Neural crest cell (in vitro differentiated cells): ENCODE results near the gene DCPS. TPM values are rescaled to one million over a fixed set of nuclear protein-coding genes. Genes with fewer than 3 reads are reported as not detected.

ENCODE experiments used
- DNase-seq: peaks from one replicate; pipeline ENCODE4 v3.0.0; 2021; ENCODE audit warnings: low read depth, mixed read lengths, low spot score
- H3K27ac Mint-ChIP-seq: one replicate; pipeline ENCODE4 v1.8.0; 2021; ENCODE audit warnings: mild to moderate bottlenecking, mixed read lengths; ENCODE audit not compliant: unreplicated experiment
- H3K27me3 Mint-ChIP-seq: 2 replicates; pipeline ENCODE4 v1.8.0; 2021; ENCODE audit warnings: low read depth, mild to moderate bottlenecking, mixed read lengths
- H3K36me3 Mint-ChIP-seq: 2 replicates; pipeline ENCODE4 v1.8.0; 2021; ENCODE audit warnings: low read depth, mild to moderate bottlenecking, mixed read lengths
- H3K4me1 Mint-ChIP-seq: 2 replicates; pipeline ENCODE4 v1.8.0; 2021; ENCODE audit warnings: mixed read lengths
- H3K4me3 Mint-ChIP-seq: one replicate; pipeline ENCODE4 v1.8.0; 2021; ENCODE audit warnings: mild to moderate bottlenecking, mixed read lengths
- H3K9me3 Mint-ChIP-seq: 2 replicates; pipeline ENCODE4 v1.8.0; 2021; ENCODE audit warnings: mixed read lengths
- total RNA-seq: library from RNA; stranded (reverse); gene quantifications from 2 replicates; pipeline ENCODE4 v1.2.1, GENCODE V29; 2021
- TF ChIP-seq, protein P1 (sequence below): fragments of 200-600 bp; sonication (generic); conservative IDR thresholded peaks from 2 replicates; pipeline ENCODE4 v1.5.0; 2021; ENCODE audit warnings: antibody characterized with exemption, mild to moderate bottlenecking

Gene DCPS
- total RNA-seq, 1 donor from 2014 or later: 23.3 TPM

DNA sequence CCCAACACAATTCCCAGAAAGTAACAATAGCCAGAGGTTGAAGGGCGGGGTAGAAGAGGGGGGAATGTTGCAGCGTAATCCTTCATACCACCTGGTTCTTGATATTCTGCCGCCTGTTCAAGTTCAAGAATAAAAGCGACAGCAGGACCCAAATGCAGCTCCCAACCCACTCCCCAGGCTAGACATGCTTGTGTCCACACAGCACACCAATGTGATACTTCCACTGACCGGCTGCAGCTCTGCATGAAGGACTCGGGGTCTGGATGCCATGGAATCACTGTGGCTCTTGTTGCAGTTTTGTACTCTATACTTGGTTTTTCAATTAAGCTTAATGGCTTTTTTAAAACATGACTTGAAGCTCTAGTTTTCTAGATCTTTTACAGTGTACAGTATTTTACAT is 41.6 kb upstream of the DCPS start:
- Mint-ChIP-seq H3K36me3 (peaks cover 20% of the 10 kb centered on the region), H3K4me1 (peaks cover 3% of the 10 kb centered on the region), H3K27ac (no peak overlapping the region), H3K9me3 (no peaks in the 10 kb centered on the region), H3K27me3 (no peaks in the 10 kb centered on the region), H3K4me3 (no peak overlapping the region)
- TF ChIP-seq, protein P1, sequence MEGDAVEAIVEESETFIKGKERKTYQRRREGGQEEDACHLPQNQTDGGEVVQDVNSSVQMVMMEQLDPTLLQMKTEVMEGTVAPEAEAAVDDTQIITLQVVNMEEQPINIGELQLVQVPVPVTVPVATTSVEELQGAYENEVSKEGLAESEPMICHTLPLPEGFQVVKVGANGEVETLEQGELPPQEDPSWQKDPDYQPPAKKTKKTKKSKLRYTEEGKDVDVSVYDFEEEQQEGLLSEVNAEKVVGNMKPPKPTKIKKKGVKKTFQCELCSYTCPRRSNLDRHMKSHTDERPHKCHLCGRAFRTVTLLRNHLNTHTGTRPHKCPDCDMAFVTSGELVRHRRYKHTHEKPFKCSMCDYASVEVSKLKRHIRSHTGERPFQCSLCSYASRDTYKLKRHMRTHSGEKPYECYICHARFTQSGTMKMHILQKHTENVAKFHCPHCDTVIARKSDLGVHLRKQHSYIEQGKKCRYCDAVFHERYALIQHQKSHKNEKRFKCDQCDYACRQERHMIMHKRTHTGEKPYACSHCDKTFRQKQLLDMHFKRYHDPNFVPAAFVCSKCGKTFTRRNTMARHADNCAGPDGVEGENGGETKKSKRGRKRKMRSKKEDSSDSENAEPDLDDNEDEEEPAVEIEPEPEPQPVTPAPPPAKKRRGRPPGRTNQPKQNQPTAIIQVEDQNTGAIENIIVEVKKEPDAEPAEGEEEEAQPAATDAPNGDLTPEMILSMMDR: no peak
- DNase-seq: no peak

DNA sequence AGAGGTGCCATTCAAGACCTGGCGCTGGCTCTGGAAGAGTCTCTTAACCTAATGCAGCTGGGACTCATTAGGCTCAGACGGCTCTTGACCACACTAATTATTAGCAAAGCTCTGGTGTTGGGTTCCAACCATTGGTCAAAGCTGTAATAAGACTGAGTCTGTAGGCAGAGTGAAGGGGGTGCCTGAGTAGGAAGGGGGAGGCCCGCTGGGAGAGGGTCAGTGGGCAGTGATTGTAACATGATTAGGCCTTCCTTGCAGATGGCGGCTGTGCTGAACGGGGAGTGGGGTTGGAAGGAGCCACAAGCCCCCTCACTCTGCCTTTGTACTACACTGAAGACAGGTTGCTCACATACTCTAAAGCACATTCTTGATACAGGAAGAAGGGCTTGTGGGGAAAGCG is 40.4 kb upstream of the DCPS start:
- Mint-ChIP-seq H3K9me3 (no peaks in the 10 kb centered on the region), H3K27me3 (no peaks in the 10 kb centered on the region), H3K36me3 (peaks cover 20% of the 10 kb centered on the region), H3K4me3 (peak overlapping the region; percentile 76), H3K27ac (no peak overlapping the region), H3K4me1 (peaks cover 11% of the 10 kb centered on the region)
- no peak for DNase-seq
- TF ChIP-seq, protein P1: no peak

DNA sequence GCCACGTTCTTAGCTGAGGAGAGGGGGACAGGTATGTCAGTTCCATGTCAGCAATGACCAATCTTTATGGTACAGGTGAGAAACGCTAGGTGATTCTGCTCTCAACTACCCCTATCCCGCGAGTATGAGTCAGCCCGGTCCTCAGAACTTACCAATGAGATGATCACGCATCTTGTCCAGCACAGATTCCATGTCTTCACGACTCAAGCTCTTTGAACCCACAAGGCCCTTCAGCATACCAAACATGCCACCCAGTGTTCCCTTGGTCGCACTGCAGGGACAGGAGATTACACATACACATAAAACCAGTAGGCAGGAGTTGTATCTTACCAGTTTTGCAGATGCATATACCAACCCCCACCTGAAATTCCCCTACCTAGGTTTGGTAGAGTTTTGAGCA is 38.0 kb upstream of the DCPS start:
- H3K4me1 Mint-ChIP-seq: peaks cover 27% of the 10 kb centered on the region
- no peak for DNase-seq
- H3K27me3 Mint-ChIP-seq: no peaks in the 10 kb centered on the region
- TF ChIP-seq, protein P1: no peak
- no peaks in the 10 kb centered on the region for H3K9me3 Mint-ChIP-seq
- H3K27ac Mint-ChIP-seq: no peak overlapping the region
- peak overlapping the region; percentile 98 for H3K4me3 Mint-ChIP-seq
- H3K36me3 Mint-ChIP-seq: peaks cover 16% of the 10 kb centered on the region

DNA sequence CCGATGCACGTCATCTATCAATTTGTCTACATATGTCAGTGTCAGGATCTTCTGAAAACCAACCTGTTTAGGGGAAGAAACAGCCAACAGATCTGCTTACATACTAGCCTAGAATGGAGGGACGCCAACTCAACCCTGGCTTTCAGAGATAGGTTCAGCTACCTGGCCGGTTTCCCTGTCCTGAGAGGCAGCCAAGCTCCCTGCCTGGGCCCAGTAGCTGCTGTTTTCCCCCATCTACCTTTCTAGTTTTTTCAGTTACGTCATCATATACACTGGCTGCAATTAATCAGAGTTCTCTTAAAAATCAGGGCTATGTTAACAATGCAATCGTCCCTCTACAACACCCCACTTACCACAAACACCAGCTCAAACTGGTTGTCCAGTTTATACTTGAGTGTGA is 36.2 kb upstream of the DCPS start:
- Mint-ChIP-seq H3K27ac (peak overlapping the region; percentile 99), H3K4me1 (peaks cover 27% of the 10 kb centered on the region), H3K4me3 (peak overlapping the region; percentile 98), H3K27me3 (no peaks in the 10 kb centered on the region), H3K36me3 (peaks cover 16% of the 10 kb centered on the region), H3K9me3 (no peaks in the 10 kb centered on the region)
- TF ChIP-seq, protein P1: no peak
- no peak for DNase-seq

DNA sequence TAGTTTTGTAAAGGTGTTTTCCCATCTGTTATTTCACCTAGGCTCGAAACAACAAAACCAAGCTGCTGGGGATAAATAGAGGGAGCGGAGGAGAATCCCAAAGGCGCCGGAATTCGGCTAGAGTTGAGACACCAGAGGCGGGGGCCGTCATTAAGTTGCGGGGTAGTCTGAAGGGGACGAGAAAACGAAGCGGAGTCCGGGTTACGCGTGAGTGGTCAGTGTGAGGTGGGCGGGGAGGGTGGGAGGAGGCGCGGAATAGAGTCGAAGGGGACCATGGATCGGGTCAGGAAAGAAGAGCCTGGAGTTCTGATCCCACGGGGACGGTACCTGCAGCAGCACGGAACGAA is 35.5 kb upstream of the DCPS start:
- no peak for DNase-seq
- peak overlapping the region; percentile 98 for H3K4me3 Mint-ChIP-seq

More for the DNA sequence above, 35.5 kb upstream of the DCPS start:
- TF ChIP-seq, protein P1: no peak
- Mint-ChIP-seq H3K36me3 (peaks cover 14% of the 10 kb centered on the region), H3K27ac (peak overlapping the region; percentile 99), H3K27me3 (no peaks in the 10 kb centered on the region), H3K4me1 (peaks cover 27% of the 10 kb centered on the region), H3K9me3 (no peaks in the 10 kb centered on the region)
